Right cardiac atrium (tissue), 5 donors: ENCODE data around the gene SYDE2. TPM values are rescaled to one million over a fixed set of nuclear protein-coding genes. Genes with fewer than 3 reads are reported as not detected.
A peak's percentile ranks its signal among the peaks of the same experiment; 100 is the strongest.
"Not testable (repeated sequence)": the region's sequence is repeated elsewhere in the genome, so short reads cannot be mapped to it uniquely, and the experiment has no call there.

Experiments
- ATAC-seq, 2 donors: fragments of 200-7000 bp; cut with Tn5 transposase; one replicate each; pipeline versions ENCODE4 v1.8.0 to v1.9.1; 2020; ENCODE audit warnings: moderate library complexity in 2 of 2, mild to moderate bottlenecking in 1 of 2
- DNase-seq, 3 donors: peaks; one replicate each; pipeline ENCODE4 v3.0.0-alpha.2; 2020
- H3K27ac ChIP-seq: one replicate; pipeline ENCODE4 v1.5.1; 2013; ENCODE audit warnings: mild to moderate bottlenecking, low read length, control low read depth, moderate library complexity
- H3K27me3 ChIP-seq: one replicate; pipeline ENCODE4 v1.6.1; 2013; ENCODE audit not compliant: control insufficient read depth, insufficient read depth
- H3K4me1 ChIP-seq: one replicate; pipeline ENCODE4 v1.6.1; 2013; ENCODE audit warnings: low read length; ENCODE audit not compliant: control insufficient read depth, insufficient read depth
- H3K4me3 ChIP-seq: one replicate; pipeline ENCODE4 v1.5.1; 2013; ENCODE audit warnings: low read length, control low read depth
- H3K9me3 ChIP-seq: one replicate; pipeline ENCODE4 v1.6.1; 2013; ENCODE audit warnings: low read length; ENCODE audit not compliant: control insufficient read depth
- WGBS: extraction: QIAGEN DNeasy Blood & Tissue Kit; methylation state at CpG from one replicate; pipeline ENCODE4 v1.1.7; 2013; 5-methylcytosine and 5-hydroxymethylcytosine counted together
- intact Hi-C, 4 donors: fragments of 100-400 bp; cut with DNase I; formaldehyde crosslinking; loops; one replicate each; pipeline versions ENCODE4 v1.11.0 to v1.14.0; 2022 to 2023
- polyA plus RNA-seq: library from polyadenylated mRNA; stranded (reverse); fragments of 200-250 nt; gene quantifications from one replicate; pipeline ENCODE4 v1.2.3, GENCODE V29; 2013
- total RNA-seq, 4 donors: library from RNA; stranded (reverse); fragmentation: NEBNext Ultra II Directional; extraction: Animal tissue kit (Norgen Biotek cat#: 25700); gene quantifications; one replicate each; pipeline ENCODE4 v1.2.1, GENCODE V29; 2021
- donor health status: healthy with polysubstance abuse.
- donor health status: DM: no; HTN: yes; CAD: no.
- donor health status: DM: no; HTN: no; CAD: no.
- donor health status: DM: no; HTN: yes; CAD: no; lungs with severe emphysema.
- donor health status: DM: yes; HTN: yes; CAD: no.

Gene SYDE2
- total and polyA plus RNA-seq, 5 donors, result 2.8 to 19.6 (median 15.2) TPM

GRCh38 chr1:85158910-85159309 lies 41.9 kb downstream of the SYDE2 start:
- no peaks in the 10 kb centered on the region for H3K9me3 ChIP-seq
- no peak overlapping the region for H3K4me3 ChIP-seq
- WGBS, result 63% methylated on average over 5 of the region's 5 CpGs
- DNase-seq, result no peak
- no peak for ATAC-seq
- intact Hi-C loops, result no loop called here
- H3K4me1 ChIP-seq, result no peaks in the 10 kb centered on the region
- no peak overlapping the region for H3K27ac ChIP-seq
- H3K27me3 ChIP-seq, result no peaks in the 10 kb centered on the region

GRCh38 chr1:85157436-85157835 lies 43.4 kb downstream of the SYDE2 start:
- ATAC-seq (no peak), DNase-seq (no peak)
- Histone ChIP-seq H3K9me3 (no peaks in the 10 kb centered on the region), H3K27ac (no peak overlapping the region), H3K4me3 (no peak overlapping the region), H3K4me1 (no peaks in the 10 kb centered on the region), H3K27me3 (no peaks in the 10 kb centered on the region)
- intact Hi-C loops, result no loop called here

- no peak overlapping the region for H3K4me3 ChIP-seq
- H3K27ac ChIP-seq, result no peak overlapping the region
- no peaks in the 10 kb centered on the region for H3K9me3 ChIP-seq
- 38% methylated on average over 4 of the region's 4 CpGs for whole genome bisulfite sequencing
- no peaks in the 10 kb centered on the region for H3K27me3 ChIP-seq
- peaks cover 5% of the 10 kb centered on the region for H3K4me1 ChIP-seq
- no peak for DNase-seq
- ATAC-seq, result no peak
- intact Hi-C loops, result no loop called here
Observed at GRCh38 chr1:85153149-85153891, 47.5 kb downstream of the SYDE2 start.

- Histone ChIP-seq H3K4me1 (peaks cover 6% of the 10 kb centered on the region), H3K9me3 (no peaks in the 10 kb centered on the region), H3K27me3 (no peaks in the 10 kb centered on the region), H3K4me3 (no peak overlapping the region), H3K27ac (no peak overlapping the region)
- intact Hi-C loops, result no loop called here
- WGBS, result 34% methylated on average over 4 of the region's 4 CpGs
- no peak for ATAC-seq
- no peak for DNase-seq
Observed at GRCh38 chr1:85151446-85151845, 49.4 kb downstream of the SYDE2 start.

- Histone ChIP-seq H3K9me3 (no peaks in the 10 kb centered on the region), H3K4me3 (no peak overlapping the region), H3K27me3 (no peaks in the 10 kb centered on the region), H3K4me1 (peaks cover 6% of the 10 kb centered on the region), H3K27ac (no peak overlapping the region)
- DNase-seq (peak in 1 of 3 donors; percentile 33), ATAC-seq (peak; percentile 66 to 78)
- 33% methylated on average over 2 of the region's 2 CpGs for whole genome bisulfite sequencing
- intact Hi-C loops, result no loop called here
Observed at GRCh38 chr1:85149805-85150204, 51.0 kb downstream of the SYDE2 start.

- Histone ChIP-seq H3K4me3 (no peak overlapping the region), H3K9me3 (no peaks in the 10 kb centered on the region), H3K27me3 (no peaks in the 10 kb centered on the region), H3K4me1 (peaks cover 6% of the 10 kb centered on the region), H3K27ac (peak overlapping the region; percentile 45)
- intact Hi-C loops, result no loop called here
- DNase-seq (peak in 2 of 3 donors; percentile 19 to 43), ATAC-seq (peak; percentile 68 to 77)
Observed at GRCh38 chr1:85148524-85149250, 52.1 kb downstream of the SYDE2 start.

GRCh38 chr1:85146972-85147359 lies 53.9 kb downstream of the SYDE2 start:
- no peak for ATAC-seq
- no peak overlapping the region for H3K27ac ChIP-seq
- no peak for DNase-seq
- H3K27me3 ChIP-seq, result no peaks in the 10 kb centered on the region
- H3K4me3 ChIP-seq, result no peak overlapping the region
- peaks cover 6% of the 10 kb centered on the region for H3K4me1 ChIP-seq
- no peaks in the 10 kb centered on the region for H3K9me3 ChIP-seq
- intact Hi-C loops, result no loop called here

GRCh38 chr1:85146298-85146971 lies 54.4 kb downstream of the SYDE2 start:
- 84% methylated on average over 6 of the region's 6 CpGs for WGBS
- ATAC-seq, intact Hi-C loops: not testable (repeated sequence)

GRCh38 chr1:85144351-85144750 lies 56.5 kb downstream of the SYDE2 start:
- no peaks in the 10 kb centered on the region for H3K9me3 ChIP-seq
- no peak for ATAC-seq
- intact Hi-C loops, result no loop called here
- H3K4me3 ChIP-seq, result no peak overlapping the region
- 72% methylated on average over 1 of the region's 1 CpG for WGBS
- H3K27ac ChIP-seq, result no peak overlapping the region
- DNase-seq, result no peak
- H3K4me1 ChIP-seq, result peaks cover 4% of the 10 kb centered on the region
- no peaks in the 10 kb centered on the region for H3K27me3 ChIP-seq

More at GRCh38 chr1:85146298-85146971, 54.4 kb downstream of the SYDE2 start:
- not testable (repeated sequence) for H3K4me1 ChIP-seq, DNase-seq, H3K27me3 ChIP-seq, H3K4me3 ChIP-seq, H3K9me3 ChIP-seq, H3K27ac ChIP-seq

- no peaks in the 10 kb centered on the region for H3K4me1 ChIP-seq
- H3K9me3 ChIP-seq, result no peaks in the 10 kb centered on the region
- peak overlapping the region; percentile 12 for H3K27ac ChIP-seq
- intact Hi-C loops, result no loop called here
- no peak overlapping the region for H3K4me3 ChIP-seq
- peak in 2 of 3 donors; percentile 18 to 44 for DNase-seq
- peak; percentile 66 to 79 for ATAC-seq
- H3K27me3 ChIP-seq, result no peaks in the 10 kb centered on the region
- WGBS, result 57% methylated on average over 5 of the region's 5 CpGs
Observed at GRCh38 chr1:85142753-85143152, 58.1 kb downstream of the SYDE2 start.

- intact Hi-C loops, H3K4me1 ChIP-seq, H3K27me3 ChIP-seq, H3K4me3 ChIP-seq, H3K9me3 ChIP-seq, H3K27ac ChIP-seq, ATAC-seq: not testable (repeated sequence)
- peak in 1 of 3 donors; percentile 16 for DNase-seq
- 80% methylated on average over 5 of the region's 5 CpGs for WGBS
Observed at GRCh38 chr1:85138439-85138838, 62.4 kb downstream of the SYDE2 start.
